IgD-negative memory B cell (primary cell): ENCODE measurements around the gene NAV2. TPM values are rescaled to one million over a fixed set of nuclear protein-coding genes. Genes with fewer than 3 reads are reported as not detected.

Experiments
- H3K27ac Mint-ChIP-seq, 3 donors: one replicate each; pipeline ENCODE4 v1.8.0; 2020 to 2022; ENCODE audit warnings: mild to moderate bottlenecking in 3 of 3, mixed read lengths in 3 of 3, moderate library complexity in 1 of 3
- H3K27me3 Mint-ChIP-seq: one replicate; pipeline ENCODE4 v1.8.0; 2021; ENCODE audit warnings: mixed read lengths
- H3K36me3 Mint-ChIP-seq: one replicate; pipeline ENCODE4 v1.8.0; 2020; ENCODE audit warnings: mild to moderate bottlenecking, mixed read lengths
- H3K4me1 Mint-ChIP-seq, 3 donors: one replicate each; pipeline ENCODE4 v1.8.0; 2020 to 2022; ENCODE audit warnings: mixed read lengths in 3 of 3, mild to moderate bottlenecking in 1 of 3
- H3K4me3 Mint-ChIP-seq, 4 donors: one replicate each; pipeline ENCODE4 v1.8.0; 2020 to 2022; ENCODE audit warnings: mild to moderate bottlenecking in 4 of 4, mixed read lengths in 4 of 4, moderate library complexity in 3 of 4
- H3K9me3 Mint-ChIP-seq, 3 donors: one replicate each; pipeline ENCODE4 v1.8.0; 2020 to 2021; ENCODE audit warnings: mixed read lengths in 3 of 3, mild to moderate bottlenecking in 1 of 3
- polyA plus RNA-seq: library from polyadenylated mRNA; unstranded; fragments of 300-500 nt; fragmentation: Illumina TruSeq; gene quantifications from one replicate; pipeline ENCODE4 v1.2.3, GENCODE V29; 2021

The NAV2 gene
- polyA plus RNA-seq, 1 donor from 2014 or later: 0.19 TPM

GRCh38 chr11:20048246-20048645, 335.6 kb downstream of the NAV2 start:
- Mint-ChIP-seq H3K27me3 (no peaks in the 10 kb centered on the region), H3K4me1 (peaks cover 6 to 14% (median 6%) of the 10 kb centered on the region in 3 donors), H3K36me3 (peaks cover 4% of the 10 kb centered on the region), H3K27ac (no peak overlapping the region), H3K9me3 (no peaks in the 10 kb centered on the region), H3K4me3 (no peak overlapping the region)

GRCh38 chr11:20048707-20049106, 336.1 kb downstream of the NAV2 start:
- H3K4me3 Mint-ChIP-seq: no peak overlapping the region
- H3K27me3 Mint-ChIP-seq: no peaks in the 10 kb centered on the region
- H3K9me3 Mint-ChIP-seq: no peaks in the 10 kb centered on the region
- H3K27ac Mint-ChIP-seq: no peak overlapping the region
- peaks cover 6 to 14% (median 6%) of the 10 kb centered on the region in 3 donors for H3K4me1 Mint-ChIP-seq
- peaks cover 4% of the 10 kb centered on the region for H3K36me3 Mint-ChIP-seq

GRCh38 chr11:20049231-20049630, 336.6 kb downstream of the NAV2 start:
- no peak overlapping the region for H3K27ac Mint-ChIP-seq
- H3K4me1 Mint-ChIP-seq: peaks cover 6 to 14% (median 6%) of the 10 kb centered on the region in 3 donors
- H3K36me3 Mint-ChIP-seq: peaks cover 4% of the 10 kb centered on the region
- no peaks in the 10 kb centered on the region for H3K27me3 Mint-ChIP-seq
- H3K9me3 Mint-ChIP-seq: peaks cover 0 to 1% (median 0%) of the 10 kb centered on the region in 3 donors
- H3K4me3 Mint-ChIP-seq: no peak overlapping the region

- Mint-ChIP-seq H3K4me1 (peaks cover 6 to 14% (median 6%) of the 10 kb centered on the region in 3 donors), H3K36me3 (peaks cover 4% of the 10 kb centered on the region), H3K27ac (no peak overlapping the region), H3K9me3 (peaks cover 0 to 1% (median 0%) of the 10 kb centered on the region in 3 donors), H3K4me3 (no peak overlapping the region), H3K27me3 (no peaks in the 10 kb centered on the region)
Observed at GRCh38 chr11:20050048-20050447, 337.4 kb downstream of the NAV2 start.

GRCh38 chr11:20050551-20051333, 338.1 kb downstream of the NAV2 start:
- Mint-ChIP-seq H3K4me3 (no peak overlapping the region), H3K27ac (no peak overlapping the region), H3K27me3 (no peaks in the 10 kb centered on the region), H3K36me3 (peaks cover 6% of the 10 kb centered on the region), H3K9me3 (peaks cover 0 to 1% (median 0%) of the 10 kb centered on the region in 3 donors), H3K4me1 (peaks cover 5 to 14% (median 6%) of the 10 kb centered on the region in 3 donors)

GRCh38 chr11:20051469-20052399, 339.1 kb downstream of the NAV2 start:
- peaks cover 0 to 8% (median 1%) of the 10 kb centered on the region in 3 donors for H3K4me1 Mint-ChIP-seq
- peaks cover 0 to 1% (median 0%) of the 10 kb centered on the region in 3 donors for H3K9me3 Mint-ChIP-seq
- H3K4me3 Mint-ChIP-seq: no peak overlapping the region
- no peak overlapping the region for H3K27ac Mint-ChIP-seq
- H3K36me3 Mint-ChIP-seq: peaks cover 6% of the 10 kb centered on the region
- H3K27me3 Mint-ChIP-seq: no peaks in the 10 kb centered on the region

GRCh38 chr11:20053572-20053971, 340.9 kb downstream of the NAV2 start:
- no peaks in the 10 kb centered on the region for H3K27me3 Mint-ChIP-seq
- H3K9me3 Mint-ChIP-seq: peaks cover 0 to 1% (median 0%) of the 10 kb centered on the region in 3 donors
- no peak overlapping the region for H3K4me3 Mint-ChIP-seq
- H3K27ac Mint-ChIP-seq: no peak overlapping the region
- peaks cover 0 to 7% (median 1%) of the 10 kb centered on the region in 3 donors for H3K4me1 Mint-ChIP-seq
- H3K36me3 Mint-ChIP-seq: peaks cover 5% of the 10 kb centered on the region

- H3K4me1 Mint-ChIP-seq: no peaks in the 10 kb centered on the region
- peaks cover 1% of the 10 kb centered on the region for H3K27me3 Mint-ChIP-seq
- H3K9me3 Mint-ChIP-seq: peaks cover 0 to 1% (median 0%) of the 10 kb centered on the region in 3 donors
- H3K36me3 Mint-ChIP-seq: peaks cover 2% of the 10 kb centered on the region
- no peak overlapping the region for H3K27ac Mint-ChIP-seq
- no peak overlapping the region for H3K4me3 Mint-ChIP-seq
Observed at GRCh38 chr11:20054584-20054983, 341.9 kb downstream of the NAV2 start.

- Mint-ChIP-seq H3K27me3 (peaks cover 1% of the 10 kb centered on the region), H3K36me3 (peaks cover 2% of the 10 kb centered on the region), H3K4me1 (no peaks in the 10 kb centered on the region), H3K9me3 (peaks cover 0 to 1% (median 0%) of the 10 kb centered on the region in 3 donors), H3K27ac (no peak overlapping the region), H3K4me3 (no peak overlapping the region)
Observed at GRCh38 chr11:20055312-20055711, 342.7 kb downstream of the NAV2 start.

GRCh38 chr11:20056109-20056949, 343.7 kb downstream of the NAV2 start:
- no peaks in the 10 kb centered on the region for H3K4me1 Mint-ChIP-seq
- no peak overlapping the region for H3K4me3 Mint-ChIP-seq
- H3K27me3 Mint-ChIP-seq: peaks cover 1% of the 10 kb centered on the region
- peaks cover 2% of the 10 kb centered on the region for H3K36me3 Mint-ChIP-seq
- H3K9me3 Mint-ChIP-seq: peaks cover 0 to 1% (median 0%) of the 10 kb centered on the region in 3 donors
- H3K27ac Mint-ChIP-seq: no peak overlapping the region

- Mint-ChIP-seq H3K36me3 (peaks cover 2% of the 10 kb centered on the region), H3K27ac (peak overlapping the region in 1 of 3 donors; percentile 53), H3K4me3 (no peak overlapping the region), H3K9me3 (peaks cover 0 to 1% (median 0%) of the 10 kb centered on the region in 3 donors), H3K27me3 (peaks cover 1% of the 10 kb centered on the region), H3K4me1 (no peaks in the 10 kb centered on the region)
Observed at GRCh38 chr11:20056950-20057943, 344.6 kb downstream of the NAV2 start.

GRCh38 chr11:20058749-20059458, 346.3 kb downstream of the NAV2 start:
- peaks cover 0 to 1% (median 0%) of the 10 kb centered on the region in 3 donors for H3K9me3 Mint-ChIP-seq
- H3K27me3 Mint-ChIP-seq: peaks cover 1% of the 10 kb centered on the region
- H3K4me1 Mint-ChIP-seq: no peaks in the 10 kb centered on the region
- no peak overlapping the region for H3K4me3 Mint-ChIP-seq
- peaks cover 2% of the 10 kb centered on the region for H3K36me3 Mint-ChIP-seq
- no peak overlapping the region for H3K27ac Mint-ChIP-seq

- H3K4me1 Mint-ChIP-seq: no peaks in the 10 kb centered on the region
- no peaks in the 10 kb centered on the region for H3K9me3 Mint-ChIP-seq
- H3K27ac Mint-ChIP-seq: no peak overlapping the region
- H3K27me3 Mint-ChIP-seq: peaks cover 1% of the 10 kb centered on the region
- peaks cover 2% of the 10 kb centered on the region for H3K36me3 Mint-ChIP-seq
- no peak overlapping the region for H3K4me3 Mint-ChIP-seq
Observed at GRCh38 chr11:20059587-20060021, 347.0 kb downstream of the NAV2 start.
